Lung microvascular endothelial cell (primary cell): ENCODE measurements around the gene SVIL. TPM values are rescaled to one million over a fixed set of nuclear protein-coding genes. Genes with fewer than 3 reads are reported as not detected.

Experiments
- DNase-seq, 2 donors: peaks; one replicate each; pipeline versions ENCODE4 v3.0.0 to v3.0.0-alpha.2; 2010; ENCODE audit warnings: low read depth in 2 of 2
- total RNA-seq: library from RNA; depleted of rRNA; stranded (reverse); fragments of >200 nt; gene quantifications from 2 replicates; pipeline ENCODE4 v1.2.1, GENCODE V29; 2014

The SVIL gene
- total RNA-seq, 1 donor from 2014 or later: 56.2 TPM

GRCh38 chr10:29426420-29426819 lies 208.4 kb downstream of the SVIL start:
- DNase-seq: no peak

GRCh38 chr10:29424017-29424416 lies 210.8 kb downstream of the SVIL start:
- no peak for DNase-seq

DNA sequence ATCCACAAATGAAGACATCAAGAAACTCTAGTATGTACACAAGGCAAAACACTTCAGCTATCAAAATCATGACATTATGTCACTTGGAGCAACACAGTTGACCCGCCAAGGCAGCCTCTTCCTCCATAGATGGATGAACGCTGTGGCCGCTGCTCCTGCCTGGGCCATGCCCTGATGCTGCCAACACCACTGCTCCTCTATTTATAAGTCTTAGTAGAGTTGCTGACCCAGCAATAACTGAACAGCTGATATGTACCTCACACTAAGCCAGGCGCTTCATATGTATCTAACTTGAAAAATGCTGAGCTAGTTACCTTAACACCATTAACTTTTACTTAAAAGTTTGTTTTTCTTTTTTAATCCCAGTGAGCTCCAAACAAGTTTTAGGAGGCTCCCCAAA lies 214.0 kb downstream of the SVIL start:
- no peak for DNase-seq

GRCh38 chr10:29417324-29417723 lies 217.4 kb downstream of the SVIL start:
- DNase-seq: no peak

- no peak for DNase-seq
Observed at GRCh38 chr10:29415876-29416275, 218.9 kb downstream of the SVIL start.

GRCh38 chr10:29414501-29414900 lies 220.3 kb downstream of the SVIL start:
- no peak for DNase-seq

DNA sequence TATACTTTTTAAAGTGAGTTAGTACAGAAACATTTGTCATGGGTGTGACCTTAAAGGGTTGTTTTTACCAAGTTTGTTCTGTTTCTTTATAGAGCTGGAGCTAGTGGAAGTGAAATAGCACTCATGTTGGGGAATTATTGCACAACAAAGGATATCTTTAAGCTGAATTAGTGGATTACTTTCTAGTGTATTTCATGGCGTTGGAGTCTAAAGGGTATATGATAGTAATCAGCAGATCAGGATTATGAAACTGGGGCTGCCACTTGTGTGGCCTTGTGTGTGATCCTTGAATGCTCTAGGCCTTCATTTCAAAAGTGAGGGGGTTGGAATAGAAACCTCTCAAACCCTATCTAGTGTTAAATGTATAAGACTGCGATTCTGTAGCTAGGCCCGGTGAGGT lies 222.3 kb downstream of the SVIL start:
- no peak for DNase-seq

DNA sequence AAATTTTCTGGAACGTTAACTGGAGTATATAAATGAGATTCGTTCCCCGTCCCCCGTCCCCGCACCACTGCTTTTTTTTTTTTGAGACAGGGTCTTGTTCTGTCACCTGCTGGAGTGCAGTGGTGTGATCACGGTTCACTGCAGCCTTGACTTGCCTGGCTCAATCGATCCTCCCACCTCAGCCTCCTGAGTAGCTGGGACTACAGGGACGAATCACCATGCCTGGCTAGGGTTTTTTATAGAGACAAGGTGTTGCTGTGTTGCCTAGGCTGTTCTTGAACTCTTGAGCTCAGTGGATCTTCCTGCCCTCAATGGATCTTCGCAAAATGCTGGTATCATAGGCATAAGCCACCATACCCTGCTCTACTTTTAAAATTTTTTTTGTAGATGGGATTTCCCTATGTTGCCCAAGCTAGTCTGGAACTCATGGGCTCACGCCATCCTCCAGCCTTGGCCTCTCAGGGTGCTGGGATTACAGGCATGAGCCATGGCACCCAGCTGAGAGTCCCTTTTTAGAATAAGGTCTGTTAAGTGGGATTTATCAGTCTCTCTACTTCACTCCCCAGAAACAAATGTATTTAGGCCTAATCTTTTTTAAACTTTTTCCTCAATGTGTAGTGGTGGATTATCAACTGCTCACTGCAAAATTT lies 223.0 kb downstream of the SVIL start:
- DNase-seq: no peak

DNA sequence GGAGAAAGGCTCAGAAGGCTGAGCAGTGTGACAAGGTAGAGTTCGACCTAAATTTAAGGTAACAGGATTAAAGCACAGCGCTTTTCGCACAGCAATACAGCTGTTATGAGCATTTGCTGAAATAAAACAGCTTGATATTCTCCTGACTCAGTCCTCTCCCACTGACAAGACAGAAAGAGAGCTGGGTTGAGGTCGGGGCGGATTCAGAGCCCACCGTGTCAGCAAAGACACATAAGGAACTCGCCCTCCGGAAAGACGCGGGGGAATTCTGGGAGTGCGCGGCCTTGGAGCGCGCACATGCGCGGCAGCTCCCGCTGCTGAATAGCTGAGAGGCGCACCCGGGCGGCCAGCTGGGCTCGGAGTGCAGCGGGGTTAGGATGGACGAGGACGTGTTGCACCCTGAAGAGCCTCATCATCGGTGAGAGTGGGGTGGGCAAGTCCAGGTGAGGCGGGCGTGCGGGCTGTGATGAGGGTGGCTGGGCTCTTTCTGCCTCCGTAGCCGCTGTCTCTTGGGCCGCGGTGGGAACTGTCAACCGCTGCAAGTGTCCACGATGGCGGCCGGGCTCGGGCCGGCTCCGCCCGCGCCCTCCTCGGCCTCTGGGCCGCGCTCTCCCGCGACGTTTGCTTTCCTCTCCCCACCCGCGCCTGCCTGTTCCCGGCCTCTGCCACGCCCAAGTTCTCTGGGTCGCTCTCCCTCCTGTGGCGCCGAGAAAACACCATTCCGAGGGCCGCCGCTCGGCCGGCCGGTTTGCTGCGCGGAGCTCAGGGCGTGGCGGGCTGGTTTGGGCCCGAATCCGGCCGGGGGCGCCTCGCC lies 225.3 kb downstream of the SVIL start:
- peak; percentile 64 to 76 for DNase-seq

DNA sequence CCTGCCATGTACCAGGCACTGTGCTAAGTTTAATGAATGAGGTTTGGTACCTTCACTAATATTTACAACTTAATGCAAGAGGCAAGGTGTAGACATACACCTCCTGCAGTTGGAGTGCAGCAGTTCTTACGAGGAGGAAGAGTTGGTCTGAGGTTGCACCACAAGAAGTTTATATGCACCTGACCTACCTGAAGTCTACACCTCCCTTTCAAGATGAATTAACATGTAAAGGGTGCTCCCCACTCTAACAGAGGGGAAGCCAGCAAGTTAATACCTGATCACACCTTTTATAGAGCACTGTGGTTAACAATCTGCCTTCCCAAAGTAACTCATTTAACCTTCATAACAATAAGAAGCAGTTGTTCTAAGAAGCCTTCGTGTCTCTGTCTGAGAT lies 225.9 kb downstream of the SVIL start:
- no peak for DNase-seq
